ENCODE measurements around the gene C11orf68.

The C11orf68 gene

DNA sequence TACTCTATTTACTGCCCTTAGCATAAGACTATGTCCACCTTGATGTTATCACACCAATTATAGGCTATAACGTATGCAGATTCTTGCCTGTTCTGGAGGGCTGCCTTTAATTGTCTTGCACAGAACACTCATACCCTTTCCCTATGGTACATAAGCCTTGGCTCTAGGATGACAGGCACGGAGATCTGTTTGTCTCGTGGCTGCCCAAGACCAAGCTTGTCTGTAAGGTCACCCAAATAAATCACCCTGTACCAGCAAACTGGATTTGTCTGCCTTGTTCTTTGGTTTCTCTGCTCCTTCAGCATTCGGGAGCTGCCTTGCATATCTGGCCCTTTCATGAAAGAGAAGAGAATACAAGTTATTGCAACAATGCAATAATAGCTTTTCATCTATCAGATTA is 18.9 kb upstream of the C11orf68 start:
- no peak overlapping the region for H3K27ac ChIP-seq
- CTCF ChIA-PET = no interaction called here
- TF ChIP-seq, protein P1, sequence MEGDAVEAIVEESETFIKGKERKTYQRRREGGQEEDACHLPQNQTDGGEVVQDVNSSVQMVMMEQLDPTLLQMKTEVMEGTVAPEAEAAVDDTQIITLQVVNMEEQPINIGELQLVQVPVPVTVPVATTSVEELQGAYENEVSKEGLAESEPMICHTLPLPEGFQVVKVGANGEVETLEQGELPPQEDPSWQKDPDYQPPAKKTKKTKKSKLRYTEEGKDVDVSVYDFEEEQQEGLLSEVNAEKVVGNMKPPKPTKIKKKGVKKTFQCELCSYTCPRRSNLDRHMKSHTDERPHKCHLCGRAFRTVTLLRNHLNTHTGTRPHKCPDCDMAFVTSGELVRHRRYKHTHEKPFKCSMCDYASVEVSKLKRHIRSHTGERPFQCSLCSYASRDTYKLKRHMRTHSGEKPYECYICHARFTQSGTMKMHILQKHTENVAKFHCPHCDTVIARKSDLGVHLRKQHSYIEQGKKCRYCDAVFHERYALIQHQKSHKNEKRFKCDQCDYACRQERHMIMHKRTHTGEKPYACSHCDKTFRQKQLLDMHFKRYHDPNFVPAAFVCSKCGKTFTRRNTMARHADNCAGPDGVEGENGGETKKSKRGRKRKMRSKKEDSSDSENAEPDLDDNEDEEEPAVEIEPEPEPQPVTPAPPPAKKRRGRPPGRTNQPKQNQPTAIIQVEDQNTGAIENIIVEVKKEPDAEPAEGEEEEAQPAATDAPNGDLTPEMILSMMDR (conservative IDR thresholded peaks at IDR 0.05; ENCODE audit: low read depth) = no peak
- POLR2A ChIA-PET (ENCODE audit: low non-redundant PET) = no interaction called here
- DNase-seq (ENCODE audit: low spot score) = no peak

DNA sequence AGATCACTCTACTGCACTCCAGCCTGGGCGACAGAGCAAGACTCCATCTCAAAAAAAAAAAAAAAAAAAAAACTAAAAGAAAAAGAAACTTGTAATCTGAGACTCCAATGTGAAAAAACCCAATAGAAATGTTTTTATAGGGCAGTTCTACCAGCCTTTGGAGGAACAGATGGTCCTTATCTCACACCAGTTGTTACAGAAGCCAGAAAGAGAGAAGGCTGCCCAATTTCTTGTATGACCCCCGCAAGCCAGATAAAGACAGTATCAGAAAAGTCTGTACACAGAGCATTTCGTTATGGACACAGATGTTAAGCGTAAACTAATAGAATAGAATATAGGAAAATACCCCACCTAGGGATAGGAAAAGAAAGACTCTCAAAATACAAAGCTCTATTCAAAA is 15.2 kb upstream of the C11orf68 start:
- ChIA-PET POLR2A (ENCODE audit: low non-redundant PET) (no interaction called here), CTCF (interaction anchor here (0.6 kb wide), 1 partner anchor 112 kb away, joined by 3 read pairs; no protein-coding TSS in a partner anchor)
- TF ChIP-seq, protein P1 (conservative IDR thresholded peaks at IDR 0.05; ENCODE audit: low read depth) = no peak
- H3K27ac ChIP-seq = no peak overlapping the region
- DNase-seq (ENCODE audit: low spot score) = no peak

DNA sequence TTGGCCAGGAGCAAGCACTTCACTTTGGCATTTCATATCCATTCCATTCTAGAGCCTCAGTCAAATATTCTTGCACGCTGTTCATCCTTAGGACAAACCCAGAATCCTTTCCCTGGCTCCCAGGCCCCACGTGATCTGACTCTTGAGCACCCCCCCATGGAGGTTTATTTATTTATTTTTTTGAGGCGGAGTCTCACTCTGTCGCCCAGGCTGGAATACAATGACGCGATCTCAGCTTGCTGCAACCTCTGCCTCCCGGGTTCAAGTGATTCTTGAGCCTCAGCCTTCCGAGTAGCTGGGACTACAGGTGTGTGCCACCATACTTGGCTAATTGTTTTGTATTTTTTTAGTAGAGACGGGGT is 13.7 kb upstream of the C11orf68 start:
- no peak overlapping the region for H3K27ac ChIP-seq
- TF ChIP-seq, protein P1 (conservative IDR thresholded peaks at IDR 0.05; ENCODE audit: low read depth) = no peak
- DNase-seq (ENCODE audit: low spot score) = no peak
- POLR2A ChIA-PET (ENCODE audit: low non-redundant PET) = no interaction called here
- CTCF ChIA-PET = interaction anchor here (0.7 to 1.0 kb wide), 3 partner anchors 90 to 267 kb away, joined by 3 to 4 read pairs (median 3); no protein-coding TSS in a partner anchor

DNA sequence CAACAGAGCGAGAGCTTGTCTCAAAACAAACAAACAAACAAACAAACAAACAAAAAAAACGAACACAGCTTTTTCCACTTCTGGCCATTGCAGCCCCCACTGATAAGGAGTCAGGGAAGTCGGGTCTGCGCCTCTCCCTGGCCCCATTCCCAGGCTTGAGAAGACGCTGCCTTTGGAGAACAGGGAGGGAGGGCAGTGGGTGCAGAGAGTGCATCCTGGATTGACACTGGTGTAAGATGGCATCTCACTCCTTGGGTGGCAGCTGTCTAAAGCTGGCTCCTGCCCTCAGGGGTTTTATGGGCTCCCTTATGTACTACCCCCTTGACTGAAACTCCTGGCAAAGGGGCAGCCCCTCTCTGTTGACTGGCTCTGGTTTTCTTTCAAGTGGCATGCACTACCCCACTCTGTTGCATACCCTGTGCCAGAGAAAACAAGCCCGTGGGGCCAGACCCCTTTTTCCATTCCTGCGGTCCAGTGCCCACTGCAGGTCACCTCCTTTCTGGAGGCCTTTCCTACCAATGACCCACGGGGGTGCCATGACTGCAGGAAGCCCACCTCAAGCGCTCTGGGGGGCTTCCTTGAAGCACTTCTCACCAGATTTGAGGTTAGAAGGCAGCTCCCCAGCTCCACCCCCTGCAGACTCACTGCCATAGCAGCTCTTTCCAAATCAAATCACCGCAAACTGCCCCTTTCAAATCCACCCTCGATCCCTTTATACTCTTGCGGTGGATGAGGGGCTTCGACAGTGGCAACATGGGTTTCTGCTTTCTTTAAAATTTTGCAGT is 13.1 kb upstream of the C11orf68 start:
- DNase-seq (ENCODE audit: low spot score) = no peak
- ChIA-PET CTCF (interaction anchor here (1.0 kb wide), 1 partner anchor 90 kb away, joined by 4 read pairs; no protein-coding TSS in a partner anchor), POLR2A (ENCODE audit: low non-redundant PET) (no interaction called here)
- TF ChIP-seq, protein P1 (conservative IDR thresholded peaks at IDR 0.05; ENCODE audit: low read depth) = no peak
- H3K27ac ChIP-seq = no peak overlapping the region

DNA sequence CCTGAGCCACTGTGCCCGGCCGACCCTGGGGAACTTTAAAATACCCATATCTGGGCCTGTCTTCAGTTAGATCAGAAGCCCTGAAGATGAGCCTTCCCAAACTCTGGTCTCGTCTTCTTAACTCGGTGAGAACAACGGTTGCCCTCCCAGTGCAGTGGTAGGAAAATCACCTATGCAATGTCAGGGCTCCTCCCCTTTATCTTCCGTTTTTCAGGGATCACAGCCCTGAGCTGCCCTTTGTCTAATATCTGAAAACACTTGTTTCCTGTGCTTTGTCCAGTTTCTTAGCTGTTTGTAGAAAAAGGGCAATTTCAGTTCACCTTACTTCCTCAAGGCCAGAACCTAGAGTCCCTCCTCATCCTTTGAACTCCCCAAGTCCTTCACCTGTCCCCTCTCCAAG is 9.8 kb upstream of the C11orf68 start:
- no peak for DNase-seq (ENCODE audit: low spot score)
- CTCF ChIA-PET = no interaction called here
- POLR2A ChIA-PET (ENCODE audit: low non-redundant PET) = no interaction called here
- TF ChIP-seq, protein P1 (conservative IDR thresholded peaks at IDR 0.05; ENCODE audit: low read depth) = no peak
- H3K27ac ChIP-seq = no peak overlapping the region

DNA sequence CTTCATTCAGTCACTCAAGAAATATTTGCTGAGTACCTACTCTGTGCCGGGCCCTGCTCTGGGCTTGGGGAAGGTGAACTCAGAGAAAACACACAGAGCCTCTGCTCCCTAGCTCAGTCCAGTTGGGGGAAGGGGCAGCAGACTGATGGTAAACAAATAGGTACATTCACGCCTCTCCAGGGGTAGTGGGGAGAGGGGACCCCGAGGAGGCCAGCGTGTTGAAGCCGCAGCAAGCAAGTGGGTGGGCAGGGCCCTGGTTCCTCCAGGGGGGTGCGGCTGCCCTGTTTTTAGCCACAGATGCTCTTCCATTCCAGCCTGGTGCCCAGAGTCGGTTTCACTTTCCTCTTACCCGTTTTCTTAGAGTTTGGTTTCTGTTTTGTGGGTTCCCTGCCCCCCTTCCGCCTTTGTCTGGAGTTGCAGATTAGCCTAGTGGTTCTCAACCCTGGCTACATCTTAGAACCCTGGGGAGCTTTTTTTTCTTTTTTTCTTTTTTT is 9.1 kb upstream of the C11orf68 start:
- peak overlapping the region; percentile 33; the same call in 1 of the 2 replicates for H3K27ac ChIP-seq
- TF ChIP-seq, protein P1 (conservative IDR thresholded peaks at IDR 0.05; ENCODE audit: low read depth) = no peak
- ChIA-PET POLR2A (ENCODE audit: low non-redundant PET) (no interaction called here), CTCF (interaction anchor here (0.6 kb wide), 1 partner anchor 95 kb away, joined by 5 read pairs; no protein-coding TSS in a partner anchor)
- DNase-seq (ENCODE audit: low spot score) = no peak
